ENCODE results near the gene RAPGEF2.
A peak's percentile ranks its signal among the peaks of the same experiment; 100 is the strongest.
"Not testable (repeated sequence)": the region's sequence is repeated elsewhere in the genome, so short reads cannot be mapped to it uniquely, and the experiment has no call there.

Gene RAPGEF2

DNA sequence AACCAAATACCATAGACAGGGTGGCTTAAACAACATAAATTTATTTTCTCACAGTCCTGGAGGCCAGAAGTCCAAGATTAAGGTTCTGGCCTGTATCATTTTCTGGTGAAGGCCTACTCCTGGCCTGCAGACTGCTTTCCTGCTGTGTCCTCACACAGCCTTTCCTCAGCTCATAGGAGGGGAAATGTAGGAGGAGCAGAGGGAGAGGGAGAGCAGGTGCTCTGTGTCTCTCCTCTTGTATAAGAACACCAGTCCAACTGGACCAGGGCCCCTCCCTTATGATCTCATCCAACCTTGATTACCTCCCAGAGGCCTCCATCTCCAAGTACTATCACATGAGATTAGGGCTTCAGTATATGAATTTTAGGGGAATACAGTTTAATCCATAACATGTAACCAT is 34.3 kb downstream of the RAPGEF2 start:
- DNase-seq: no peak

DNA sequence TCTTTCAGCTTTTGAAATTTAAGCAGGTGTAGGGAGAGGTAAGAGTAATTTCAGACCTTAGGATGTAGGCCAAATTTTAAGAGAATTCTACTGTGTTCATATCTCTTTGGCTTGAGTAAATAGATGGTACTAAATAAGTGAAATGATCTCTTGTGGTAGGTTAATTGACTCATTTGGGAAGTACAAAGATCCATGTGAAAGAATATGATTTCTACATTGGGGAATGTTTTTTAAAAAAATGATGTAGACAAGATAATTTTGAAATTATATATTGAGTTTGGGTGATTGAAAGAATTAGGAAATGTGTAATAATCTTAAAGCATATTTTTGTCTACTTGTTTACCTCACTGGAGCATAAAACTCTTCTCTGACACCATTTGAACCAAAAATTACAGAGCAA is 35.6 kb downstream of the RAPGEF2 start:
- no peak for DNase-seq

- DNase-seq: no peak
These were observed 38.3 kb downstream of the RAPGEF2 start for GRCh38 chr4:159141193-159141592.

GRCh38 chr4:159142241-159142640 is 39.4 kb downstream of the RAPGEF2 start:
- DNase-seq: peak; percentile 58

DNA sequence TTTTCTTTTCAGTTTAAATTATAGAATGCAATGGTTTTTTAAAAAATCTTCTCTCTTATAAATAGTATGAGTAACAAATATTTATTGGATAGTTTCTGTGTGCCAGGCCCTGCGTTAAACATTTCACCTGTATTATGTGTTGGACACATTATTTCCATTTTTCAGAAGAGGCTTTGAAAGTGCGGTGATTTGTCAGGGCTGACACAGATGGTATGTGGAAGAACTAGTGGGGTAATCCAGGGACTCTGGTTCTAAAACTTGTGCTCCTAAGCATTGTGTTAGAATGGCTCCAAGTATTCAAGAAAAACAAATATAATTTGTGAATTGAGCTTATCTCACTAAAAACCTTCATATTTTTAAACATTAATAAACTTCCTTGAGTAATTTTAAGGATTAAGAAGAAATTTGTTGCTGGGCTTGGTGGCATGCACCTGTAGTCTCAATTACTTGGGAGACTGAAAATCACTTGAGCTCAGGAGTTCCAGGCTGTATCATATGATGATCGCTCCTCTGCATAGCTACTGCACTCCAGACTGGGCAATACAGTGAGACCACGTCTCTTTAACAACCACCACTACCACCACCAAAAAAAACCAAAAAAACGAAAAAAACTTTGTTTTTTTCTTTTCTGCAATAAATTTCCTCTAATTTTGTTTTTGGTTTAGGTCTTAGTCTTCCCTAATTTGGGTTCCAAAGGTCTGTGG is 40.0 kb downstream of the RAPGEF2 start:
- no peak for DNase-seq

GRCh38 chr4:159143687-159144086 is 40.8 kb downstream of the RAPGEF2 start:
- DNase-seq: no peak

GRCh38 chr4:159144112-159144694 is 41.3 kb downstream of the RAPGEF2 start:
- DNase-seq: no peak

GRCh38 chr4:159145318-159145991 is 42.6 kb downstream of the RAPGEF2 start:
- peak; percentile 26 for DNase-seq

DNA sequence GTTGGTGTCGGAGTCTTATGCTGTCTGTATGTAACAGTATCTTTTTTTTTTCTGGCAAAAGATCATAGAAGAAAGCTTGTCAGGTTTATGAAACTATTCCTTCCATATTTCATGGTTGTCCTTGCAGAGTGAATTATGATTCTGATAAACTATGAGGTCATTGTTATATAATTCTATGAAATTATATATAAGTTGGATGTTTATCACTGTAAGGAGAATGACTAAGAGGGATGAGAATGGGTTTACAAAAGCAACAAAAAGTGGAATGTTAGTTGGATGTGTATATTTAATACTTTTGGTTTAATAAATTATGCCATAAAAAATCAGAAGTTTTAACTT is 43.1 kb downstream of the RAPGEF2 start:
- no peak for DNase-seq

- no peak for DNase-seq
These were observed 43.6 kb downstream of the RAPGEF2 start for GRCh38 chr4:159146488-159146887.

DNA sequence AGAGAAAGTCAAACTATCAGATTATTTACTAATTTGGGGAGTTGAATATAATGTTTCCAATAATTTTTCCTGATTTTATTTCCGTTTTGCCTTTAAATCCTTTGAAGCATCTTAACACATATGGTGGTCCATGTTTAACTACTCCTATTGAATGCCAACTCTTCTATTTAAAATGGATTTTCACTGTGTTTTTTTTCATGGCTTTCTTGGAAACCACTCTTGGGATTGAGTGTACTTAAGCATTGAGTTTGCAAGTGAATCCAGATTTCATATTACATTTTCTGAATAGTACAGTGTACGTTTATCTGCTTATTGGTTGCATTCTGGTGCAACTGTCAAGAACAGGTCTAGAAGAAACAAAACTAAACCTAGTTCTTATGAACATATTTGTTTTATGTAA is 45.6 kb downstream of the RAPGEF2 start:
- DNase-seq: no peak

DNA sequence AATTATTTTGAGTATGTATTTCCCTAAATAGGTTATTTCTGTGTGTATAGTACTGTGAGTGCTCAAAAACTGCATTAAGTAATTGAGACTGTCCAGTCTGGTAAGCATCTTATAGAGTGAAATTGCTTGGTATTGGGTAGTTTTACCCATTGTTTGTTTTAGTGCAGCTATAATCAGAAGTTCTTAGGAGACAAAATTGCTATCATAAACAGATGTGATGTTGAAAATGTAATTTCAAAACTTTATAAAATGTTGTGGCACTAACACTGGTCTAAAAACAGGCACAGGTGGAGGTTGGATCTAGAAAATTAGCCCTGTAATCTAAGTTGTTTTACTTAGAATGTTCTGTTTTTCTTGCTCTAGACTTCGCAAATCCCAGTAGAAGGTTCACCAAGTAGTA is 46.8 kb downstream of the RAPGEF2 start:
- DNase-seq: no peak

DNA sequence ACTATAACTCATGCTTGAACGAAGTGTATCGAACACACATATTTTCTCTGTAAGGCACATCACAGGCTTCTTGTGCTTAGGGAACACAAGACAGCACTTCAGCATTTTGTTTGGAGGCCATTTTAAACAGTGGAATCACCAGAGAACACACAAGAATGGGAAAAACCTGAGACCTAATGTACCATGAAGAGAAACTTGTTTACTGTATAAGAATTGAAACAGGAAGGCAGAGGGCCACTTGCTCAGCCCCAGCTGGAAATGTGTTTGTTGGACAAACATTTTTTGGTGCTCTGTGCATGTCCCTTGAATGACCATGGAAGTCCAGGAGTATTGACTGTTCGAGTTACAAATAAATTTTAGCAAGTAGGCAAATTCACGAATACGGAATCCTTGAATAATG is 47.5 kb downstream of the RAPGEF2 start:
- DNase-seq: peak; percentile 35

- peak; percentile 94 for DNase-seq
These were observed 48.0 kb downstream of the RAPGEF2 start for GRCh38 chr4:159150821-159151390.

GRCh38 chr4:159151689-159152088 is 48.8 kb downstream of the RAPGEF2 start:
- DNase-seq: no peak

DNA sequence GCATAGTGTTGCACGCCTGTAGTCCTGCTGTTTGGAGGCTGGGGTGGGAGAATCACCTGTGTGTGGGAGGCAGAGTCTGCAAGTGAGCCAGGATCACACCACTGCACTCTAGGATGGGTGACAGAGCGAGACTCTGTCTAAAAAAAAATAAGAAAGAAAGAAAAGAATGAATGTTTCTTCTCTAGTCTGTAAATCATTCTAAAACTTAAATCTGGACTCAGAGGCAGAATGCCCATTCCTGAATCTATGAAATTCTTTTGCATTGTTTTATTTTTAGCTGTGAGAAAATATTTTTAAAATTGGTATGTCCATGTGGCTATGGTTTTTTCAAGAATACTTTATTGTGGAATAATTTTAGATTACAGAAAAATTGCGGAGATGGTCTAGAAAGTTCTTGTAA is 49.3 kb downstream of the RAPGEF2 start:
- DNase-seq: no peak

GRCh38 chr4:159153669-159154068 is 50.8 kb downstream of the RAPGEF2 start:
- no peak for DNase-seq

DNA sequence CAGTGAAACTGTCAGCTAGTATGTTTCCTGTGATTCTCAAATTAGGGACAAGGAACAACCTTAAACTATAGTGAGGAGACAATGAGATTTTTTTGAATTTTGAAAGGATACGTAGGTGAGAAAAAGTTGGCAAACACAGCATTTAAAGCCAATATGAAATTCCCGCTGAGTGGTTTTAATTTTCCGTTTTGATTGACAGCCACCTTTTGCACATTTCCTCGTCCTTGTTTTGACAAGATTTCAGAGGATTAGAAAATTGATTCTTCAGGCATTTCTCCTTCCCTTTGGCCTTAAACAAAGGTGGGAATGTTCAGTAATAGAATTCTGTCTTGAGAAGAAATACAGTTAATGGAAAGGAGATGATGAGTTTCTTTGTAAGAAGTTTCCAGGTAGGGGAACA is 52.2 kb downstream of the RAPGEF2 start:
- no peak for DNase-seq

GRCh38 chr4:159158083-159158617 is 55.3 kb downstream of the RAPGEF2 start:
- no peak for DNase-seq

- DNase-seq: no peak
These were observed 56.1 kb downstream of the RAPGEF2 start for GRCh38 chr4:159158985-159159384.

DNA sequence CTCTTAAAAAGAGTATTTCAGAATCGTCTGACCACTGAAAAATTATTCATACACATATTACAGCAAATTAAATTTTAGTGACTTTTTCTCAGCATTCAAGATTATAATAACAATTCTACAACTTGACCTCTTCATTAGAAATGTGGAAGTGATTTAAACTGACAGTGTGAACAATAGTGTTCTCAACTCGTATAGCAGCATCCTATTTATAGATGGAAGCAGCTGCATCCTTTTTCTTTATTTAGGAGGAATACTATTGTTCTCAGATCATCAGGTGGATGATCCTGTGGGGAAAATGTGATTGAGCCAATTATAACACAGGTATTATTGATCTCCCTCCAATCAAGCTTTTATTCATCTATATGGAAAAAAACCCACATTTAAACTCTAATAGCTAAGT is 56.7 kb downstream of the RAPGEF2 start:
- no peak for DNase-seq

DNA sequence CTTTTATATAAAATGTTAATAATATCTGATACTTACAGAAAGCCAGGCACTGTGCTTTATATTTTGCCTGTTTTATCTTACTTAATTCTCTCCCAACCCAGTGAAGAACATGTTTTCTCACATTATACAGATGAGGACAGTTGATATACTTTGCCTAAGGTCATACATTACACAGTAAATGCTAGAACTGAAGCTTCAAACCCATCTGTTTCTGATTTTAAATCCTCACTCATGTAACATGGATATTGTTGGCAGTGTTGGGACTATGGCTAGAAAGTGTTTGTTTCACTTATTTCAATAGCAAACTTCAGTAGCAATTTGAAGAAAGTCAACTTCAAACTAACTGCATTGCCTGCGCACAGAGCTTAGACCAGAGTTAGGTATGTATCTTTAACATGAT is 57.4 kb downstream of the RAPGEF2 start:
- DNase-seq: no peak

- DNase-seq: not testable (repeated sequence)
These were observed 58.6 kb downstream of the RAPGEF2 start for GRCh38 chr4:159161436-159161835.

- DNase-seq: no peak
These were observed 59.7 kb downstream of the RAPGEF2 start for GRCh38 chr4:159162576-159162975.

All from hematopoietic multipotent progenitor cell treated with erythropoietin and hydrocortisone succinate and interleukin-3 and kit ligand, for 4 days (in vitro differentiated cells).